NCI-H146 treated with DMSO at 0.1 percent for 48 hours (cell line): ENCODE data around the gene CDCA7.
"Not testable (repeated sequence)": the region's sequence is repeated elsewhere in the genome, so short reads cannot be mapped to it uniquely, and the experiment has no call there.

Source experiments
- DNase-seq: peaks from one replicate; lab custom pipeline; 2025; ENCODE audit not compliant: unreplicated experiment; lab: John Stamatoyannopoulos, UW

CDCA7 gene

GRCh38 chr2:173357346-173357745 lies 2.7 kb downstream of the CDCA7 start:
- no peak for DNase-seq

- no peak for DNase-seq
Observed at GRCh38 chr2:173358616-173359015, 3.9 kb downstream of the CDCA7 start.

GRCh38 chr2:173359231-173359630 lies 4.6 kb downstream of the CDCA7 start:
- DNase-seq, result no peak

- no peak for DNase-seq
Observed at GRCh38 chr2:173370198-173370597, 15.5 kb downstream of the CDCA7 start.

- DNase-seq, result no peak
Observed at GRCh38 chr2:173371023-173371422, 16.4 kb downstream of the CDCA7 start.

- DNase-seq, result no peak
Observed at GRCh38 chr2:173373290-173373689, 18.6 kb downstream of the CDCA7 start.

GRCh38 chr2:173374634-173375033 lies 20.0 kb downstream of the CDCA7 start:
- DNase-seq, result no peak

- DNase-seq, result not testable (repeated sequence)
Observed at GRCh38 chr2:173385534-173385933, 30.9 kb downstream of the CDCA7 start.

GRCh38 chr2:173386021-173386737 lies 31.5 kb downstream of the CDCA7 start:
- no peak for DNase-seq

- DNase-seq, result no peak
Observed at GRCh38 chr2:173386738-173387065, 32.0 kb downstream of the CDCA7 start.

GRCh38 chr2:173387079-173387478 lies 32.4 kb downstream of the CDCA7 start:
- no peak for DNase-seq

GRCh38 chr2:173387660-173388059 lies 33.0 kb downstream of the CDCA7 start:
- DNase-seq, result no peak

GRCh38 chr2:173388795-173389194 lies 34.1 kb downstream of the CDCA7 start:
- no peak for DNase-seq

GRCh38 chr2:173390036-173390435 lies 35.4 kb downstream of the CDCA7 start:
- no peak for DNase-seq

- DNase-seq, result no peak
Observed at GRCh38 chr2:173392731-173393130, 38.1 kb downstream of the CDCA7 start.

GRCh38 chr2:173393186-173393585 lies 38.5 kb downstream of the CDCA7 start:
- no peak for DNase-seq

- no peak for DNase-seq
Observed at GRCh38 chr2:173393636-173394035, 39.0 kb downstream of the CDCA7 start.

- DNase-seq, result no peak
Observed at GRCh38 chr2:173394091-173394974, 39.7 kb downstream of the CDCA7 start.

GRCh38 chr2:173395567-173396351 lies 41.1 kb downstream of the CDCA7 start:
- DNase-seq, result no peak

- no peak for DNase-seq
Observed at GRCh38 chr2:173397539-173397938, 42.9 kb downstream of the CDCA7 start.

- DNase-seq, result no peak
Observed at GRCh38 chr2:173399229-173399628, 44.6 kb downstream of the CDCA7 start.

GRCh38 chr2:173400760-173401159 lies 46.1 kb downstream of the CDCA7 start:
- no peak for DNase-seq
